ENCODE measurements around the gene PLA2G12B.
"Not testable (repeated sequence)": the region's sequence is repeated elsewhere in the genome, so short reads cannot be mapped to it uniquely, and the experiment has no call there.

Gene PLA2G12B

DNA sequence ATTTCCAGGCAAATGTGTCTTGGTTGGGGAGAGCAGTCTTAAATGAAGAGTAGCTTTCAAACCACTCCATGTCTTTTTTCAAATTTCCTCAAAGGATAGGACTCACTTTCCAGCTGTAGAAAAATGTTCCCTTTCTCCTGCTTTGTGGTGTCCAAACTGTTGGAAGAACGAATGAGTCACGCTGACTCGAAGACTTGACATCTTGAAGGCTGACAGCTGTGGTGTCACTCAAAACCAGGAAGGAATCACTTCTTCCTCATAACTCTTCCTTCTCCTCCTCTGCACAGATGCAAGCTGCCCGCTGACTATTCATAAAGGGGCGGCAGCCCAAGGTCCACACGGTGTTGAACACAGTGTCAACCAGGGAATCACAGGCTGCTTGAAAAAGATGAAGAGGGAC lies 19.2 kb downstream of the PLA2G12B start:
- no peak for DNase-seq (ENCODE audit: low spot score)

- DNase-seq (ENCODE audit: low spot score): no peak
Observed at GRCh38 chr10:72932259-72933015, 22.2 kb downstream of the PLA2G12B start.

GRCh38 chr10:72930276-72930675 lies 24.3 kb downstream of the PLA2G12B start:
- DNase-seq (ENCODE audit: low spot score): no peak

- no peak for DNase-seq (ENCODE audit: low spot score)
Observed at GRCh38 chr10:72928798-72929197, 25.8 kb downstream of the PLA2G12B start.

DNA sequence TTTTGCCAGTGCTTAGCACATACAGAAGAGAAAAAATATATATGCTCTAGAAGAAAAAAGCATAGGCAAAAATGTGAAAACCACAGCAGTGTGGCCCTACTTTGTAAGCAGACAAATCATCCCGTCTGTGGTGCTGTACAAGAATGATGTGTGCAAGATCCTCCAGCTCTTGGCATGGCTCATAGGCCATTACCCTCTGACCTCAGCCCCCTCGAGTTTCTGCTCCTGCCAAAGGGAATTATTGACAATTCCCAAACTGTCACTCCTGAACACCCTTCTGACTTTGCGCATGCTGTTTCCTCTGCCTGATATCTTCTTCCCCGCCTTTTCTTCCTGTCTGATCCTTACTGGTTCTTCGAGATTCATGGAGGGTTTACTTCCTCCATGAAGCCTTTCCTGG lies 27.1 kb downstream of the PLA2G12B start:
- DNase-seq (ENCODE audit: low spot score): no peak

DNA sequence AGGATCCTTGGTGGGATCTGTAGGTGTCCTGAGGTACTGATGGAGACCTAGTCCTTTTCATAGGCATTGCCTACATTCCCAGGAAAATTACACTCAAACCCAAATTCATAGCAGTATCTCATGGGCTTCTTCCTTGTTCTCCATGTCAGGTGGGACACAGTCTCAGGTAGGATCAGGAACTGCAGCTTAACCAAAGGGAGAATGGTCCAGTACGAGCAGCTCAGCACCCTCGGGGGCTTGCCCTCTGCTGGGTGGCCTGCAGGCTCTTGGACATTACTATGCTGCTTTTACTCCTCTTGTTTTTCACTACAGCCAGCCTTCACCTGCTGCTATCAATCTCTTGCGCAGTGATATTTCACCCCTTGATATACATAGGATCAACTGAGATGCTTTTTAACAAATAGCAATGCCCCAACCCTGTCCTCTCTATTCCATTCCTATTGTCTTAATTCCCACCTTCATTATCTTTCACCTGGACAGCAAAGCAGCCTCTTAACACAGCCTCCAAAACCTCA lies 28.6 kb downstream of the PLA2G12B start:
- DNase-seq (ENCODE audit: low spot score): no peak

DNA sequence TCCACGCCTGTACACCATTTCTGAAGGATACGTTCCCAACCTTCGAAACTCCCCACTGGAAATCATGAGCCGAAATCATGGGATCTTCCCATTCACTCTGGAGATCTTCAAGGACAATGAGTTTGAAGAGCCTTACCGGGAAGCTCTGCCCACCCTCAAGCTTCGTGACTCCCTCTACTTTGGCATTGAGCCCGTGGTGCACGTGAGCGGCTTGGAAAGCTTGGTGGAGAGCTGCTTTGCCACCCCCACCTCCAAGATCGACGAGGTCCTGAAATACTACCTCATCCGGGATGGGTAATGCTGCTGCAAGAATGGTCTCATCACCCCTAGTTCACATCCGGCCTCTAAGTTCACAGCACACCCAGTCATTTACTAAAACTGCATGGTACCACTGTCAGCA lies 30.3 kb downstream of the PLA2G12B start:
- DNase-seq (ENCODE audit: low spot score): no peak

DNA sequence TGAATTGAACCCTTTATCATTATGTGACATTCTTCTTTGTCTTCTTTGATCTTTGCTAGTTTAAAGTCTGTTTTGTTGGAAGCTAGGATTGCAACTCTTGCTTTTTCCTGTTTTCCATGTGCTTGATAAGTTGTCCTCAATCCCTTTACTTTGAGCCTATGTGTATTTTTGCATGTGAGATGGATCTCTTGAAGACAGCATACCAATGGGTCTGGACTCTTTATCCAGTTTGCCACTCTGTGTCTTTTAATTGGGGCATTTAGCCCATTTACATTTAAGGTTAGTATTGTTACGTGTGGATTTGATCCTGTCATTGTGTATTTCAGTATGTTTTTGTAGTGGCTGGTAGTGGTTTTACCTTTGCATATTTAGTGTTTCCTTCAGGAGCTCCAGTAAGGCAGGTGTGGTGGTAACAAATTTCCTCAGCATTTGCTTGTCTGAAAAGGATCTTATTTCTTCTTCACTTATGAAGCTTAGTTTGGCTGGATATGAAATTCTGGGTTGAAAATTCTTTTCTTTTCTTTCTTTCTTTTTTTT lies 33.4 kb downstream of the PLA2G12B start:
- DNase-seq (ENCODE audit: low spot score): not testable (repeated sequence)

- no peak for DNase-seq (ENCODE audit: low spot score)
Observed at GRCh38 chr10:72918352-72918751, 36.3 kb downstream of the PLA2G12B start.

DNA sequence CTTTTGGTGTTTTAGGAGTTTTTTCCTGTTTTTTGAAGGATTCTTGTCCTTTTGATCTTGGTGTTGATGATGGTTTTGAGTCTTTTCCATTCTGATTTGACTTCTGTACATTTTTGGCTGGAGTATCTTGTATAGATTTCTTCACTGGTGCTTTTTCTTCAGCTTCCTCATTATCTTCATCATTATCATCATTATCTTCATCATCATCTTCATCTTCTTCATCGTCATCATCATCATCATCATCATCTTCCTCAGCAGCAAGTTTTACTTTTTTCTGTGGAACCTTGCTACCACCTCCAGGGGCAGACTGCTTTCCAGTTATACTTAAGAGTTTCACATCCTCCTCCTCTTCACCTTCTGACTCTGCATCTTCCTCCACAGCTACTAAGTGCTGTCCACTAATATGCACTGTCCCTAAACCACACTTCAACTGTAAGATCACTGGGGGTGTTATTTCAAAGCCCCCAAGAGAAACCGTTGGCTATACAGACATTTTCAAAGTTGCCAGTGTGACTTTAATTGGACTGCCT lies 36.7 kb downstream of the PLA2G12B start:
- not testable (repeated sequence) for DNase-seq (ENCODE audit: low spot score)

GRCh38 chr10:72917201-72917600 lies 37.4 kb downstream of the PLA2G12B start:
- not testable (repeated sequence) for DNase-seq (ENCODE audit: low spot score)

DNA sequence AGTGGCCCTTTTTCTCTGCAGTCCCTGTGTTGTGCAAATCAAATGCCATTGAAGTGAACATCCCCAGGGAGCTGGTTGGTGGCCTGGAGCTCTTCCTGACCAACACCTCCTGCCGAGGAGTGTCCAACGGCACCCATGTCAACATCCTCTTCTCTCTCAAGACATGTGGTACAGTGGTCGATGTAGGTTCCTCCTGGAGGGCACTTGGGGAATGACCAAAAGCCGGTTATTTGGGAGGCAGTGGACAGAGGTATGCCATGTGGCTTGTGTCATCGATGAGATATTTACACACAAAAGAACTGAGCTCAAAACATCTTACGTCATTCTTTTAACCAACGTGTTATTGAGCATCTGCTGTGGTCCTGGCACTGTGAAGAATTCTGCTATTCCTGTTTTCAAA lies 41.3 kb downstream of the PLA2G12B start:
- no peak for DNase-seq (ENCODE audit: low spot score)

GRCh38 chr10:72912736-72913135 lies 41.9 kb downstream of the PLA2G12B start:
- DNase-seq (ENCODE audit: low spot score): no peak

DNA sequence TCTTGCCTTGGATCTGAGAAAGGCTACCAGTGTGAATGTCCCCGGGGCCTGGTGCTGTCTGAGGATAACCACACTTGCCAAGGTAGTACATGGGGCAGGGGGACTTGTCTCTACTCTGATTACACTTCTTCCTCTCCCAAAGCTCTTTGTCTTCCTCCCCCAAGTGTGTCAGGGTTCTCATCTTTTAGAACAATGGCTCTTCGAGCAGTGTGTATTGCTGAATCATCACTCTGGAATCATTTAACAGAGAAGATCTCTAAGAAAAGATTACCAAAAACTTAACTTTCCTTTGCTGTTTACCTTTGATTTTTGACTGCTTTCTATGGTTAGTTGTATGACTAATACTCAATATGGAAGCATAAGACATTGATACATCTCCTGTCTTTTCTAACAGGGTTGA lies 42.8 kb downstream of the PLA2G12B start:
- DNase-seq (ENCODE audit: low spot score): no peak

DNA sequence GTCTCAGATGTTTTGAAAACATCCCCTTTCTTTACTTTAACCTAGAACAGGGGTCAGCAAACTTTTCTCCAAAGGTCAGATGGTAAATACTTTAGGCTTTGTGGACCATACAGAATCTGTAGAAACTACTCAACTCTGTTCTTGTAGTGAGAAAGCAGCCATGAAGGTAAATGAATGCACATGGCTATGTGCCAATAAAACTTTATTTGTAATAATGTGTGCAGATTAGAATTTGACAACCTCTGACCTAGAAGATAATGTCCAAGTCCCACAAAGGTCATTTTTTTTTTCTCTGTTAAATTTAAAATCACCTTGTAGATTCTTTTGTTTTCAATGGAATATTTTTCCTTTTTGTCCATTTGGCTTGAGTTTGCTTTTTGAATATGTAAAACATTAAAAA lies 43.9 kb downstream of the PLA2G12B start:
- no peak for DNase-seq (ENCODE audit: low spot score)

DNA sequence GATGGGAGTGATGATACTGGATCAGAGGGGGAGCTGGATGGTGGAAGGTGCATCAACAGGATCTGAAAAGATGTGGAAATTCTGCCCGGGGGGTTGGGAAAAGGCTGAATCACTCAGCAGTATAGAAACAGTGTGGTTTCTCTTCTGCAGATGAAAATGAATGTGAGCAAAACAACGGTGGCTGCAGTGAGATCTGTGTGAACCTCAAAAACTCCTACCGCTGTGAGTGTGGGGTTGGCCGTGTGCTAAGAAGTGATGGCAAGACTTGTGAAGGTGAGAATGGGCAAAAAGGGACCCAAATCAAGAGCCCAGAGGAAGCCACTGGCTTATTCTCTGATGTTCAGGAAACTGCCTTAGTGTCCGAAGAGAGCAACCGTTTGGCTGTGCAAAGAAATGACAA lies 48.2 kb downstream of the PLA2G12B start:
- DNase-seq (ENCODE audit: low spot score): no peak

GRCh38 chr10:72904806-72905205 lies 49.8 kb downstream of the PLA2G12B start:
- no peak for DNase-seq (ENCODE audit: low spot score)

- DNase-seq (ENCODE audit: low spot score): not testable (repeated sequence)
Observed at GRCh38 chr10:72903941-72904446, 50.6 kb downstream of the PLA2G12B start.

DNA sequence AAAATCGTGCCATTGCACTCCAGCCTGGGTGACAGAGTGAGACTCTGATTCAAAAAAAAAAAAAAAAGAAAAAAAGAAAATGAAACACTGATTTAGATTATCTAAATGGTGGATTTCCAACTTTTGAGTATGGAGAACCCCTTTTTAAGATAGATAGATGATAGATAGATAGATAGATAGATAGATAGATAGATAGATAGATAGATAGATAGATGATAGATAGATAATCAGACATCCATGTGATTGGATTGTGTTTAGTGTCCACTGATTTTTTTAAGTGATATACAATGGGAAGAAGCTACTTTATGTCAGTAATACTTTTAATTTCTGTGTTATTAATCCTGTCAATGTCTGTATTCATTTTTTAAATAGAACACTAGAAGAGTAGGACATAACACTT lies 55.1 kb downstream of the PLA2G12B start:
- DNase-seq (ENCODE audit: low spot score): no peak

DNA sequence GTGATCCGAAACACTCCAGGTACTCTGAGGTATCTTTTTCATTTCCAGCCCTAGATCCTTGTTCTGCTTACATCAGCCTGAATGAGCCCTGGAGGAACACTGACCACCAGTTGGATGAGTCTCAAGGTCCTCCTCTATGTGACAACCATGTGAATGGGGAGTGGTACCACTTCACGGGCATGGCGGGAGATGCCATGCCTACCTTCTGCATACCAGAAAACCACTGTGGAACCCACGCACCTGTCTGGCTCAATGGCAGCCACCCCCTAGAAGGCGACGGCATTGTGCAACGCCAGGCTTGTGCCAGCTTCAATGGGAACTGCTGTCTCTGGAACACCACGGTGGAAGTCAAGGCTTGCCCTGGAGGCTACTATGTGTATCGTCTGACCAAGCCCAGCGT lies 56.0 kb downstream of the PLA2G12B start:
- no peak for DNase-seq (ENCODE audit: low spot score)

DNA sequence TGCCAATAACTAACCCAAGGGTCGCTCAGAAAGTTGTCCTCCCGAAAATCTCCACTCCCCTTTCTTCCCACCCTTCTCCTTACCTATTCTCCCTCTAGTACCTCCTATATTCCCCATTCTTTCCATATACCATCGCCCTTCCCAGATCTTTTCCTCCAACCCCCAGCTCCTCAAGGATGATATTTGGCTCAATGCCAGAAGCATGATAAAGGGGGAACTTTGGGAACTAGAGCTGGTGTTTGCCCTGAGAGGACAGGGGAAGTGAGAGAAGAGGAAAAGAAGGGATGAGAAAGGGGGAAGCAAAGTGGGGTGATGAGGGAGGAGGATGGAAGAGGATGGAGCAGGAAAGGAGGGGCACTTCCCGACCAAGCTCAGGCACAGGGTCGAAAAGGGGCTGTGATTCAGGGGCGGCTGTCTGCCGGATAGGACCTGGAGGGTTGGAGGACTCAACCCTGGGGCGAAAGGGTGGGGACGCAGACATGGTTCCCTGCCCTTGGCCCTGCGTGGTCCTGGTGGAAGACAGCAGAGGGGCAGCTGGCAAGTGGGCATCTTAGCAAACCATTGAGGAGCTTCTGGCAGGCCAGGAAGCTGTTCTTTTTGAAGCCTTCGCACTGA lies 59.3 kb downstream of the PLA2G12B start:
- DNase-seq (ENCODE audit: low spot score): no peak

DNA sequence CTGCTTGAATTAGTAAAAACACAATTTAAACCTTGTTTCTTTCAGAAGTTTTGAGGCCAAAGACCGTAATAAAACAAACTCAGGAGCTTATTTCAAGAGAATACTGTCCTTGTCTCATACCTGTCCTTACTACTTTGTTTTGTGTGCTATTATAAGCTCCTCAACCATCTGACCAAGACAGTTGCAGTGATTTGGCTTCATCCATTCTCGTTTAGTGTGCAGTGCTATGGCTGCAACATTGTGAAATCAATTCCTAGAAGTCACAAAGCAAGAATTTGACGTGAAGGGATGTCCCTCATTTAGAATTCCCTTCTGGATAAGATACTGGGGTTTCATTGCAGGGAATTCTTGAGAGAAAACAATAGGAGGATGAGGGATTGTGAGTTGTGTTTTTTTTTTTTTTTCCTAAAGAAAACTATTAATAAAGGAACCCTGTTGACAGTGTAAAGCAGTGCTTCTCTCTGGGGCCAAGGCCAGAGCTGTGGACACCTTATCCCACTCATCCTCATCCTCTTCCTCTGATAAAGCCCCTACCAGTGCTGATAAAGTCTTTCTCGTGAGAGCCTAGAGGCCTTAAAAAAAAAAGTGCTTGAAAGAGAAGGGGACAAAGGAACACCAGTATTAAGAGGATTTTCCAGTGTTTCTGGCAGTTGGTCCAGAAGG lies 61.3 kb downstream of the PLA2G12B start, which contains the start of gene OIT3:
OIT3 (plus strand) TSS at position 604 of the 663 bp plus-strand sequence. CDS start 60 bp downstream, outside the sequence.
- no peak for DNase-seq (ENCODE audit: low spot score)

Data from CD4-positive, alpha-beta T cell treated with Interleukin-6 at 100 ng/mL for 8 hours (primary cell).